ENCODE measurements around the gene CNTN5. TPM values are rescaled to one million over a fixed set of nuclear protein-coding genes. Genes with fewer than 3 reads are reported as not detected.

Gene CNTN5
- total RNA-seq, 3 donors from 2014 or later (not counting 1 experiment from before 2014, with no cell fraction given), result not detected

DNA sequence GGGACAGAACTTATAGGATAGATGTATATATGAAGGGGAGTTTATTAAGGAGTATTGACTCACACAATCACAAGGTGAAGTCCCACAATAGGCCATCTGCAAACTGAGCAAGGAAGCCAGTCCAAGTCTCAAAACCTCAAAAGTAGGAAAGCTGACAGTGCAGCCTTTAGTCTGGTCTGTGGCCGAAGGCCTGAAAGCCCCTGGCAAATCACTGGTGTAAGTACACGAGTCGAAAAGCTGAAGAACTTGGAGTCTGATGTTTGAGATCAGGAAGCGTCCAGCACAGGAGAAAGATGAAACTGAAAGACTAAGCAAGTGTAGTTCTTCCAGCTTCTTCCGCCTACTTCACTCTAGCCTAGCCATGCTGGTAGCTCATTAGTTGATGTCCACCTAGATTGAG lies 866.7 kb downstream of the CNTN5 start:
- Mint-ChIP-seq H3K27me3 (ENCODE audit: low read depth in 2 of 2) (no peaks in the 10 kb centered on the region), H3K4me1 (no peaks in the 10 kb centered on the region), H3K27ac (no peak overlapping the region), H3K9me3 (peaks cover 15 to 24% of the 10 kb centered on the region in 2 donors), H3K4me3 (no peak overlapping the region), H3K36me3 (no peaks in the 10 kb centered on the region)
- WGBS (ENCODE audit: insufficient coverage), result 88% methylated on average over 5 of the region's 5 CpGs
- Histone ChIP-seq H3K4me1 (ENCODE audit: control insufficient read depth, insufficient read depth, low read length) (no peaks in the 10 kb centered on the region), H3K9me3 (ENCODE audit: control insufficient read depth, insufficient read depth, low read length) (peaks cover 4% of the 10 kb centered on the region), H3K4me3 (ENCODE audit: low read length) (no peak overlapping the region), H3K36me3 (ENCODE audit: control insufficient read depth, insufficient read depth, low read length) (no peaks in the 10 kb centered on the region), H3K27me3 (ENCODE audit: control insufficient read depth, insufficient read depth, low read length) (no peaks in the 10 kb centered on the region), H3K27ac (ENCODE audit: low read length) (no peak overlapping the region)
- intact Hi-C loops (cut with micrococcal nuclease), result no loop called here
- TF ChIP-seq, protein P1, sequence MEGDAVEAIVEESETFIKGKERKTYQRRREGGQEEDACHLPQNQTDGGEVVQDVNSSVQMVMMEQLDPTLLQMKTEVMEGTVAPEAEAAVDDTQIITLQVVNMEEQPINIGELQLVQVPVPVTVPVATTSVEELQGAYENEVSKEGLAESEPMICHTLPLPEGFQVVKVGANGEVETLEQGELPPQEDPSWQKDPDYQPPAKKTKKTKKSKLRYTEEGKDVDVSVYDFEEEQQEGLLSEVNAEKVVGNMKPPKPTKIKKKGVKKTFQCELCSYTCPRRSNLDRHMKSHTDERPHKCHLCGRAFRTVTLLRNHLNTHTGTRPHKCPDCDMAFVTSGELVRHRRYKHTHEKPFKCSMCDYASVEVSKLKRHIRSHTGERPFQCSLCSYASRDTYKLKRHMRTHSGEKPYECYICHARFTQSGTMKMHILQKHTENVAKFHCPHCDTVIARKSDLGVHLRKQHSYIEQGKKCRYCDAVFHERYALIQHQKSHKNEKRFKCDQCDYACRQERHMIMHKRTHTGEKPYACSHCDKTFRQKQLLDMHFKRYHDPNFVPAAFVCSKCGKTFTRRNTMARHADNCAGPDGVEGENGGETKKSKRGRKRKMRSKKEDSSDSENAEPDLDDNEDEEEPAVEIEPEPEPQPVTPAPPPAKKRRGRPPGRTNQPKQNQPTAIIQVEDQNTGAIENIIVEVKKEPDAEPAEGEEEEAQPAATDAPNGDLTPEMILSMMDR (IDR thresholded peaks at IDR 0.05), result no peak
- ATAC-seq (no peak), DNase-seq (no peak)

DNA sequence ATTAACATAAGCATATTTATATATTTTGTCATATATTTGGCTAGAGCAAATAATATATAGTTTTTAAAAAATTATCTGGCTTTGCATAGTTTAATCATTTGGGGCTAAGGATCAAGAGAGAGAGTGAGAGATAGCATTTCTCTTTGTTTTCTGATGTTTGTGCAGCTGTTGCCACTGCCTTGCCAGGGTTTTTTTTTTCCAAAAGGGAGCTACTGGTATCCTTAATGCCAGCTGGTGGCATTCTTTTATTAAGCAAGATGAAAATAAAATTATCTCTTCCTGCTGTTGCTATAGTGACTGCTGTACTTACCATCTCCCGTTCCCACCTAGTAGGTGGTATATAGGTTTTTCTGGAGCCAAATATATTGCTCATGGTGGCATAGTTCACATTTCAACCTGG lies 873.1 kb downstream of the CNTN5 start:
- TF ChIP-seq, protein P1 (IDR thresholded peaks at IDR 0.05), result no peak
- Histone ChIP-seq H3K27me3 (ENCODE audit: control insufficient read depth, insufficient read depth, low read length) (no peaks in the 10 kb centered on the region), H3K4me3 (ENCODE audit: low read length) (no peak overlapping the region), H3K9me3 (ENCODE audit: control insufficient read depth, insufficient read depth, low read length) (peaks cover 18% of the 10 kb centered on the region), H3K27ac (ENCODE audit: low read length) (no peak overlapping the region), H3K4me1 (ENCODE audit: control insufficient read depth, insufficient read depth, low read length) (no peaks in the 10 kb centered on the region), H3K36me3 (ENCODE audit: control insufficient read depth, insufficient read depth, low read length) (no peaks in the 10 kb centered on the region)
- no peak for ATAC-seq
- Mint-ChIP-seq H3K4me3 (no peak overlapping the region), H3K27ac (no peak overlapping the region), H3K9me3 (peaks cover 11 to 15% of the 10 kb centered on the region in 2 donors), H3K4me1 (no peaks in the 10 kb centered on the region), H3K36me3 (no peaks in the 10 kb centered on the region), H3K27me3 (ENCODE audit: low read depth in 2 of 2) (no peaks in the 10 kb centered on the region)
- intact Hi-C loops (cut with micrococcal nuclease), result no loop called here
- no peak for DNase-seq
- WGBS (ENCODE audit: insufficient coverage), result no CpG with 5 or more reads among the region's 1 CpG

GRCh38 chr11:99901175-99901574 lies 880.4 kb downstream of the CNTN5 start:
- Mint-ChIP-seq H3K4me3 (no peak overlapping the region), H3K4me1 (no peaks in the 10 kb centered on the region), H3K36me3 (peaks cover 8% of the 10 kb centered on the region), H3K27ac (no peak overlapping the region), H3K27me3 (ENCODE audit: low read depth in 2 of 2) (no peaks in the 10 kb centered on the region), H3K9me3 (peaks cover 19 to 35% of the 10 kb centered on the region in 2 donors)
- no peaks in the 10 kb centered on the region for H3K4me1 ChIP-seq (ENCODE audit: control insufficient read depth, insufficient read depth, low read length)
- H3K4me3 ChIP-seq (ENCODE audit: low read length), result no peak overlapping the region
- H3K27ac ChIP-seq (ENCODE audit: low read length), result no peak overlapping the region
- 80% methylated on average over 3 of the region's 3 CpGs for WGBS (ENCODE audit: insufficient coverage)
- ATAC-seq, result no peak
- TF ChIP-seq, protein P1 (IDR thresholded peaks at IDR 0.05), result no peak
- intact Hi-C loops (cut with micrococcal nuclease), result no loop called here
- no peaks in the 10 kb centered on the region for H3K27me3 ChIP-seq (ENCODE audit: control insufficient read depth, insufficient read depth, low read length)
- no peak for DNase-seq
- H3K9me3 ChIP-seq (ENCODE audit: control insufficient read depth, insufficient read depth, low read length), result peaks cover 8% of the 10 kb centered on the region
- no peaks in the 10 kb centered on the region for H3K36me3 ChIP-seq (ENCODE audit: control insufficient read depth, insufficient read depth, low read length)

DNA sequence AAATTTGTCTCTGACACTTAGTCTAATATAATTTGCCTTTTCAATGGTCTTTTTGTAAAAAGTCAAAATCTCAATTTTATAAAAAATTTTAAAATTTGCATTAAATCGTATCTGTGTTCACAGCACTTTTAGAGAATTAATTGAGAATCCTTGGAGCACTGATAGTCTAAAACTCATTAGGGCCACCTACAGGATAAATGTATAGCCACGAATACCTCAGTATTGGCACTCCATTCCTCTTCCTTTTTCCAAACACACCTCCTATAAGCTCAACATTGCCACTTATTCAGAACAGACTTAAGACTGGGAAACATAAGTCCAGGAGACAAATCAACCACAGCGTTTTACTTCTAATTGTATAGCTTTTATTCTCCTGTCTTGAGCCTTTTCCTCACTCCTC lies 890.4 kb downstream of the CNTN5 start:
- no peaks in the 10 kb centered on the region for H3K4me1 Mint-ChIP-seq
- H3K36me3 ChIP-seq (ENCODE audit: control insufficient read depth, insufficient read depth, low read length), result no peaks in the 10 kb centered on the region
- no peak overlapping the region for H3K27ac ChIP-seq (ENCODE audit: low read length)
- intact Hi-C loops (cut with micrococcal nuclease), result no loop called here
- TF ChIP-seq, protein P1 (IDR thresholded peaks at IDR 0.05), result no peak
- H3K4me1 ChIP-seq (ENCODE audit: control insufficient read depth, insufficient read depth, low read length), result no peaks in the 10 kb centered on the region
- H3K27me3 Mint-ChIP-seq (ENCODE audit: low read depth in 2 of 2), result no peaks in the 10 kb centered on the region
- H3K4me3 ChIP-seq (ENCODE audit: low read length), result no peak overlapping the region
- WGBS (ENCODE audit: insufficient coverage), result 52% methylated on average over 3 of the region's 3 CpGs
- ATAC-seq (no peak), DNase-seq (no peak)
- no peaks in the 10 kb centered on the region for H3K27me3 ChIP-seq (ENCODE audit: control insufficient read depth, insufficient read depth, low read length)
- peaks cover 17 to 19% of the 10 kb centered on the region in 2 donors for H3K9me3 Mint-ChIP-seq
- no peak overlapping the region for H3K4me3 Mint-ChIP-seq
- H3K9me3 ChIP-seq (ENCODE audit: control insufficient read depth, insufficient read depth, low read length), result no peaks in the 10 kb centered on the region
- peaks cover 12% of the 10 kb centered on the region for H3K36me3 Mint-ChIP-seq
- H3K27ac Mint-ChIP-seq, result no peak overlapping the region
